Measurements from ENCODE around the gene GARNL3.
A peak's percentile ranks its signal among the peaks of the same experiment; 100 is the strongest.

The GARNL3 gene

DNA sequence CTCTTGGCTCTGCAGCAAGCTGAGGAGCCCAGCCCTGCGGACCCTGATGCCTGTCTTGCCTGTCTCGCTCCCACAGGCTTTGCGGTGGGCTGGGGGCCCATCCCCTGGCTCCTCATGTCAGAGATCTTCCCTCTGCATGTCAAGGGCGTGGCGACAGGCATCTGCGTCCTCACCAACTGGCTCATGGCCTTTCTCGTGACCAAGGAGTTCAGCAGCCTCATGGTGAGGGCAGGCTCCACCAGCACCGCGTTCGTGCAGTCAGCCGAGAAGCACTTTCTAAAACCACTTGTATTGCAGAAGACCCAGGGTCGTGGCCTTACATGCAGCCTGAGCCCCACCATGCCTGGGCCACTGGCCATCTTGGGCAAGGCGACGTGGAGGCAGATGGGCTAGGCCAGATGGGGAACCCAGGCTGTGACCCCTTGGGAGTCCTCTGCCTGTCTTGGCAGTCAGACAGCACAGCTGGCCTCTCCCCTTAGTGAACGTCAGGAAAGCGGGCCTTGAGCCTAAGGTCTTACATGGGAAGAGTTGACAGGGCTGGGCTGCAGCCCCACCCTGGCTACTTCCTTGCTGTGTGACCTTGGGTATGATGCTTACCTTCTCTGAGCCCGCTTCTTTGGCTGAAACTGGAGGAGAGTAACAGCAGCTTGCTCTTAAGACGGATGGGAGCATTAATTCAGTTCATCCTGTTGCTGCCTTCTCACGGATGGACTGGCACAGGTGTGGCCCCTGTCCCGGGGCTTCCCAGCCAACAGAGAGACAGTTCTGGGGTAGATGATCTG is 141.0 kb downstream of the GARNL3 start:
- DNase-seq (ENCODE audit: low read depth): no peak

DNA sequence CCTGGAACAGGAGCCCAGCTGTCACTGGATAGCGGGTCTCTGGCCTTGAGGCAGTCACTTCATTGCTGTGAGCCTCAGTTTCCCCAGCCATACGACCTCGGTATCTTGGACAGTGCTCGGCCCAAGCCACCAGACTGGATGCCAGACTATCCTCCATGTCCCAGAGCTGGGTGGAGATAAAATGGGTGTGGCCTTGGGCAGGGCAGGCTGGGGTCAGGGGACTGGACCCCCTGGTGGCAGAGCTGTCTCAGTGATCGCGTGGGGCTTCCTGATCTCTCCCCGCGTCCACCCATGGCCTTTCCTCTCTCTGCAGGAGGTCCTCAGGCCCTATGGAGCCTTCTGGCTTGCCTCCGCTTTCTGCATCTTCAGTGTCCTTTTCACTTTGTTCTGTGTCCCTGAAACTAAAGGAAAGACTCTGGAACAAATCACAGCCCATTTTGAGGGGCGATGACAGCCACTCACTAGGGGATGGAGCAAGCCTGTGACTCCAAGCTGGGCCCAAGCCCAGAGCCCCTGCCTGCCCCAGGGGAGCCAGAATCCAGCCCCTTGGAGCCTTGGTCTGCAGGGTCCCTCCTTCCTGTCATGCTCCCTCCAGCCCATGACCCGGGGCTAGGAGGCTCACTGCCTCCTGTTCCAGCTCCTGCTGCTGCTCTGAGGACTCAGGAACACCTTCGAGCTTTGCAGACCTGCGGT is 142.4 kb downstream of the GARNL3 start:
- no peak for DNase-seq (ENCODE audit: low read depth)

DNA sequence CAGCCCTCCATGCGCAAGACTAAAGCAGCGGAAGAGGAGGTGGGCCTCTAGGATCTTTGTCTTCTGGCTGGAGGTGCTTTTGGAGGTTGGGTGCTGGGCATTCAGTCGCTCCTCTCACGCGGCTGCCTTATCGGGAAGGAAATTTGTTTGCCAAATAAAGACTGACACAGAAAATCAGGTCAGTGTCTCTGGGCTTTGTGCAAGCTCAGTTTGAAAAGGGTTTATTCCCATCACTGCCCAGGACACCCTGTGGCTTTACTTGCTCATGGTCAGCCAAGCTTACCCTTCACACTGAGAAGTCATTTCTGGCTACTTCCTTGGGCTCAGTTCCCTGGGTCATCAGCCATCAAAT is 142.9 kb downstream of the GARNL3 start:
- DNase-seq (ENCODE audit: low read depth): no peak

DNA sequence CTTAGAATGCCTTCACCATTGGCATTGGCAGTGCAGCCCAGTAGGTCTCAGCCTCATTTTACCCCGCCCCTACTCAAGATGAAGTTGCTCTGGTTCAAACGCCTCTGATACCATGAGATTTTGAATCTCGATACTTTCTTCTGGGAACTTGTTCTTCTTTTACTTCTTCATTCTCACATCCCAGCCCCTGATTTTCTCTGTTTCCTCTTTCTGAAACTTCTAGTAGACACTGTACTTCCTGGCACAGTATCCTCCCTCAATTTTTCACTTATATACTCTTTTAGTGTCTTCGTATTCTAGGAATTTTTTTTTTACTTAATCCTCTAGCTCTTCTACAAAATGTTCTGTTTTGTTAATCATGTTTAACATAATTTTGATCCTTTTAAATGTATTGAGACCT is 146.5 kb downstream of the GARNL3 start:
- DNase-seq (ENCODE audit: low read depth): no peak

DNA sequence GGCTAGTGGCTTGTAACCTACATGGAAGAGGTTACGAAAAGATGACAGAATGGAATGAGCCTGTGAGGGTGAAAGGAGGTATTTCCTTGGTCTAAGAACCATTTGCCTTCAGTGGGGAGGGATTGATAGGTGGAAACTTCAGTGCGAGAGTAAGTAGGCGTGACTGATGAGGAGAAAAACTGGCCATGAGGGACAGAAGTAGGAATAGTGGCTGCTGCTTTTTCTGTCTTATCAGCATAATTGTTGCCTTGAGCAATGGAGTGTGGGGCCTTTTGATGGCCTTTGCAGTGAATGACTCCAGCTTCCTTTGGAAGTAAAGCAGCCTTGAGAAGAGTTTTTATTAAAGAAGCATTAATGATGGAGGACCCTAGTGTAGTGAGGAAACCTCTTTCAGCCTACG is 150.6 kb downstream of the GARNL3 start:
- DNase-seq (ENCODE audit: low read depth): no peak

DNA sequence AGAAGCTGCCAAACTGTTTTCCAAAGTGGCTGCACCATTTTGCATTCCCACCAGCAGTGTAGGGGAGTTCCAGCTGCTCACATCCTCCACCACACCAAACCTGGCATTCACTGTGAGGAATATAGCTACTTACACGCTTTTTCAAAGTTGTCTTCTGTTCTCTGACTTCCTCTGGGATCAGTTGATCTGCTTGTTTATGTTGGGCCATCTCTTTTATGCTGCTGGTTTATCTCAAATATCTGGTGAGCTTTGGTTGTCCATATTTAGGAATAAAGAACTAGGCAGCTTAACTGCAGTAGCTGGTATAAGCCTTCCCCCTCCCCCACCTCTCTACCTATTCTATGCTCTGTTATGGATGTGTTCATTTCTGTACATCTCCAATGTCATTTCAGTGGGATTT is 151.1 kb downstream of the GARNL3 start:
- DNase-seq (ENCODE audit: low read depth): no peak

DNA sequence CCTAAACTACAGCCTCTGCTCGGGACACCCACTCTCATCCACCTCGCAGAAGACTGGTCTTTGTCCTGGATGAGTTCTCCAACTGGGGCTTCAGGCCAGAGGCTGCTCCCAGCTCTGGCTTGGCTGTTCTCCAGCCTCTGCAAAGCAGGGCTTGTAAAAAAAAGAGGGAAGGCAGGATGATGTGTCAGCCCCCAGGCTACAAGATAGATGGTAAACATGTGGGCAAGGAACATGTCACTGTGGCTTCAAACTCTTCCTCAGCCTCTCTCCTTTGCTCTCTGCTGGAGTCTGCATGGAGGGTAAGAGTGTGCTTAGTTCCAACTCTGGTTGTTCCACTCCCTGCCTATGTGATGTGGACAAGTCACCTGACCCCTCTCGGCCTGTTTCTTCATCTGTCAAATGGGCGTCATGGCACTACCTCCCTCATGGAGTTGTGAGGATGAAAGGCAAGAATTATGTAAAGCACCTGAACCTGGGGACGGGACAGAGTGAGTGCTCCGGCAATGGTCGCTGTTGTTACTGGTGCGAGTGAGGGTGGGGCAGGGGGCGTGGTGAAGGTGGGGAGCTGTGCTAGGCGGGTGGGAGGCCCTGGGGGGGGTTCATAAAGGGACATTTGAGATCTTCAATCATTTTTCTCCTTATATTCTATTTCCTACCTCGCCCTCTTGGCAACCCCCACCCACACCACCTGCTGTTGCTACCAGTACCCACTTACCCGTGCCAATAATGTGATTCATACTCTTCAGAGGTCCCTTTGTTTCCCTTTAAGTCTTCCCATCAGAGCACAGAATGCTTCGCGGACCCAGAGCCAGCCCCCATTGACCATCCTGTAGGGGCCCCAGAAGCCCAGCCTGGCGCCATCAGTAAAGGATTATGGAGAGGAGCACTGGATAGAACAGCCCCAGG is 152.8 kb downstream of the GARNL3 start:
- DNase-seq (ENCODE audit: low read depth): no peak

DNA sequence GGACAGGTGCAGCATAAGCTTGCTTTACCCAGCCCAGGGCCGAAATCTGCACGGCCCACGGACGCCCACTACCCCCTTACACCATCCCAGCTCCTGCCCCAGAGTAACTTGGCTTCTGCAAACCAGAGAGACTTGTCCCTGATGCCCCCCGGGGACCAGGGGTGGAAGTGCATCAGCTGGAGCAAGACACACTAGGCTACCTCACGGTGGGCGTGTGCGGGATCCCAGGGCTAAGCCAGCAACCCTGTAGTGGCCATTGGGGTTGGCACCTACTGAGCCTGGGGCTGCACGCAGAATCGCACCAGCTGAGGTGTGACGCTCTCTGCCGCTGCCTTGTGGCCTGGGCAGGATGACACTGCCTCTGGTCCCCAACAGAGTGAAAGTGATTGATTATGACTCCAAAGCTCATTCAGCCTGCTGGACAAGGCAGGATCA is 153.5 kb downstream of the GARNL3 start:
- no peak for DNase-seq (ENCODE audit: low read depth)

DNA sequence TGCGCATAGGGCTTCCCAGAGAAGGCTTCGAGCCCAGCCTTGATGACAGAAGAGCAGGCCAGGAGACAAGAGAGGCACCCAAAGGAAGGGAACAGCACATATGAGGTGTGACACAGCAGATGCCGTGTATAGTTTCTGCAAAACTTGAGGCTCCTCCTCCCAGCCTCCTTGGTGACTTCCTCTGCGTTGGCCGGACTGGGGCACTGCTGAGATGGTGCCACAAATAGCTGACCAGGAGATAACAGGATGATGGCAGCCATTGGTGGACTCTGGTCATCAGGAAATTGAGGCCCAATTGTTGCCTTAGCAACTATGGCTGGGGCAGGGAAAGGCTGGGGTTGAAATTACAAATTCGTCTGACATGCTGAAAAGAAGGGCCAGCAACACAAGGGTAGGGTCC is 154.8 kb downstream of the GARNL3 start:
- no peak for DNase-seq (ENCODE audit: low read depth)

DNA sequence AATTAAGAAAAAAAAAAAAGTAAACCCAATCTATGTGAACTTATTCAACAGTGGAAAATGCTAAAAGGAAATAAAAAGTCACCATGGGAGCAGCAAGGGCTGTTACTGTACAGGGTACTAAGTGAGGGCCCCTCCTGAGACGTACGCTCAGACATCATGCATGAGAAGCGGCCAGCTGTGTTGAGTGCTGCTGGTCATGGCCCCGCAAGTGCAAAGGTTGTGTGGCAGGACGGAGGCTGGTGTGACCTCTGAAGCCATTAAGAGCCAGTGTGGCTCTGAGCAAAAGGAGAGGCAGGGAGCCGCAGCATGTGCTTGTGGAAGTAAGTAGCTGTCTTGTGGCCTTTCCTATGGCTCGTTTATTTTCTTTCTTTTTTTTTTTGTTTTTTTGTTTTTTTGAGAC is 156.5 kb downstream of the GARNL3 start:
- no peak for DNase-seq (ENCODE audit: low read depth)

DNA sequence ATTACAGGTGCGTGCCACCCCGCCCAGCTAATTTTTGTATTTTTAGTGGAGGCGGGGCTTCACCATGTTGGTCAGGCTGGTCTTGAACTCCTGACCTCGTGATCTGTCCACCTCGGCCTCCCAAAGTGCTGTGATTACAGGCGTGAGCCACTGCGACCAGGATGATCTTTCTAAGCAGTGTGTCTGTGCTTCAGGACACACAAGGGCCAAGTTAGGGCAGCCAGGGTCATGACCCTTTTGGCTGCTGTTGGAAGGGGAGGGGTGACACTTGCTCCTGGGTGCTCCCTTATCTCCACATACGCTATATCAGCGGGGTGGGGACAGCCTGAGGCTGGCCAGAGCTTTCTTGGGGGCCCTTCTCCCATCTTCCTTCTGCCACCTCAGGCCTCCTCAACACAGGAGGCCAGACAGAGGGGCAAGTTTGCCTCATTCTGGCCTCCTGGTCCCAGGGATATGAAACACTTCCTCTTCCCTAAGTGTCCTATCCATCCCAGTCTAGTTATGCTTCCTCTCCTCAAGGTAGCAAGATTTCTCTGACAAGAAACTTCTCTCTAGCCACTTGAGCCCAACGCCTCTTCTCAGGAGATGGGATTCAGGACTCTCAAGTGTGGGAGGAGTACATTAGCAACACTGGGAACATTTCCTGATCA is 157.7 kb downstream of the GARNL3 start:
- DNase-seq (ENCODE audit: low read depth): no peak

DNA sequence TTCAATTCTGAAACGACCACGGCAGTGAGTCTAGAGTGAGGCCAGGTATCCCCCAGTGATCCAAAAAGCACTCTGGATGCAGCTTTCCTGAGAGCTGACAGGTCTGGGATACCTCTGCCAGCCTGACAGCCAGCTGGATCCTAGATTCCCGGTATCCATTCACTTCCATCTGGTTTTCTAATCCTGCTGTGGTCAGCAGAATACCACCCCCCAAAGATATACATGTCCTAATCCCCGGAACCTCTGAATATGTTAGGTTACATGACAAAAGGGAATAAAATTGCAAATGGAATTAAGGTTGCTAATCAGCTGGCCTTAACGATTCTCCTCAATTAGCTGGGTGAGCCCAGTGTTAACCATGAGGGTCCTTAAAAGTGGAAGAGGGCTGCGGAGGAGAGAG is 158.2 kb downstream of the GARNL3 start:
- DNase-seq (ENCODE audit: low read depth): no peak

DNA sequence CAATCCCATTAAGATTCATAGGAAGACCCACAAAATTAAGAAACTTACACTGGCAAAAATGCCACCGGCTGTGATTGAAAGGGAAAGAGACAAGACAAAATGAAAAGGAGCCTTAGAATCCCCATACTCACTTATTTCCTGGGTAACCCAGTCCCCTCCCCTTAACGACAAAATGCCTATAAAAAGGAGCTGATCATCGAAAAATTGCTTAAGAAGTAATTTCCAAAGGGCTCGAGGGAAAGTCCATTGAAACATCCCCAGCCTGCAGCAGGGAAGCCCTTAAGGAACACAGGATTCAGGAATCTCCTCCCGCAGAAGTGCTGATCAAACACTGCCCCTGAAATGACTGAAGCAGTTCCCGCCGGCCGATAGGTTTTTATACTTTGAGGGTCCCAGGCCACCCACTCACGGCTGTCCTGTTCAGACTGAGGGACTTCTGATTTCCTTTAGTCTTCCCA is 158.9 kb downstream of the GARNL3 start:
- no peak for DNase-seq (ENCODE audit: low read depth)

DNA sequence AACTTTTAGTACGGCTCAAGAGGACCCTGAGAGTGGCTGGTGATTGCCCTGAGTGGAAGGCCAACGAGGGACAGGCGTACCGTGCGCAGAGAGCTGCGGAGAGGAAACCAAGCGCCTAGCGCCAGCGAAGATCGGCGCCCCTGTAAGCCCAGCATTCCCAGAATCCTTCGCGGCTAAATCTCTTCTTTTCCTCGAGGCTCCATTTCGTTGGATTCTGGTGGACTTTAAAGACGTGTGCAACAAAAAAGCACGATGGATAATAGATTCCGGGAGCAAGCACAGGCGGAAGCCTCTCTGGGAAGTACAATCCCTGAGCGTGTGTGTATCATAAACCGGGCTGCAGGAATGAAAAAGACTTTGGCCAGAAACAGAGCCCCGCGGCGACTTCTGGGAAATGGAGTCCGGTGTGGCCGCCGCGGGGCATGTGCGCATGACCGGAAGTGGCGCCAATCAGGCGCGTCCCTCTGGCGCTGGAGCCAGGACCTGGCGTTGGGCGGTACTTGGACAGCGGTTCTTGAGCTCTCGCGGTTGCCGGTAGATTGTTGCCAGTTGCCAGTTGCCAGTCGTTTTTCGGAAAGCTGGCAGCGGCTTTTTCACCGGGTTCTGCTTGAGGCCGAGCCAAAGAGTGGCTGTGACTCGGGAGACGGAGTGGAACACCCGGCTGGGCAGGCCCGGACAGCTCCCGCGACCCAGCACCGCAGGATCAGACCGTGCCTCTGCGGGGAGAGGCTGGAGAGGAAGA is 159.5 kb downstream of the GARNL3 start, which contains the start of gene ZNF79:
TSS of gene ZNF79 (plus strand) at position 449 of the 742 bp plus-strand sequence. CDS start 406 bp downstream, outside the sequence.
- DNase-seq (ENCODE audit: low read depth): peak; percentile 88

DNA sequence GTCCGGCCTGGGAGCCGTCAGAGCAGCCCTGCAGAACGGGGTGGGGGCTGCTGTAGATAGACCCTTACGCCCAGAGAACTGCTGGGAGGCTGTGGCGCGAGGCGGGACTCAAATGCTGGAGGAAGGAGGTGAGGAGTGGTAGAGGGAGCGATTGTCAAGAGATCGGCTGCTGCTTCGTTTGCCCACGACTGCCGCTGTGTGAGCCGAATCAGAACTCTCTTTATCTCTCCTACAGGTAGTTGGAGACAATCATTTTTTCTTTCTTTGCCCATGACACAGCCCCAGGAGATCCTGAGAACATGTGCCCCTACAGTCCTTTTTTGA is 160.1 kb downstream of the GARNL3 start:
- peak; percentile 8 for DNase-seq (ENCODE audit: low read depth)

DNA sequence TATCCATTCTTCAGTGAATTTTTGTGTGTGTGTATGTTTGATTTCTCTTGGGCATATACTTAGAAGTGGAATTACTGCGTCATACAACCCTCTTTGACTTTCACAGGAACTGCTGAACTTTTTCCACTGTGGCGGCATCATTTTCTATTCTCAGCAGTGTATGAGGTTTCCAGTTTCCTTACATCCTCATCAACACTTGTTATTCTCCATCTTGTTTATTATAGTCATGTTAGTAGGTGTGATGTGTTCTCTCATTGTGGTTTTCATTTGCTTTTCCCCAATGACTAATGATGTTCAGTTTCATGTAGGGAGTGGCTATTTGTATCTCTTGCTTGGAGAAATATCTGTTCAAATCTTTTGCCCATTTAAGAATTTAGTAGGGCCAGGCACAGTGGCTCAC is 162.2 kb downstream of the GARNL3 start:
- no peak for DNase-seq (ENCODE audit: low read depth)

DNA sequence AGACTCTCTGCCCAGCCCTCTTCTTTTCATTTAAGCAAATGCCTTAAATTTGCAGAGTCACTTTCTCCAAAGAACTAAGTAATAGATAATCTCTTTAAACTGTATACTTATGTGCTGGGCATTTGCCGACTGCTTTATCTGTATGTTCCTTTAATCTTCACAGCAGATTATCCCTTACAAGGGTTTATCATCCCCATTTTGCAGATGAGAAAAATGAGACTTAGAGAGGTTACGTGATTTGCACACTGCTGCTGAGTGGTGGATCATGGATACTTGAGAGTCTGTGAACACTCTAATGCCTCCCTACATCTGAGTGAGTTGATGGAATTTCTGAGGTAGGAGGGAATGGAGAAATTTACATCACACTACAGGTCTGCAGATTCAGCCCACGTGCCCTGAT is 163.8 kb downstream of the GARNL3 start:
- DNase-seq (ENCODE audit: low read depth): no peak

DNA sequence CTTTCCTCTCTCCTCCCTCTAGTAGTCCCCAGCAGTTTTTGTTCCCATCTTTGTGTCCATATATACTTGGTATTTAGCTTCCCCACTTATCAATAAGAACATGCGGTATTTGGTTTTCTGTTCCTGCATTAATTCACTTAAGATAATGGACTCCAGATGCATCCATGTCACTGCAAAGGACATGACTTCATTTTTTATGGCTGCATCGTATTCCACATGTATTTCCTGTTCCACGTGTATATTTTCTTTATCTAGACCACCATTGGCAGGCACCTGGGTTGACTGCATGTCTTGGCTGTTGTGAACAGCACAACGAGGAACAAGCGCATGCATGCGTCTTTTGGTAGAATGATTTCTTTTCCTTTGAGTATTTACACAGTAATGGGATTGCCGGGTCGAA is 165.8 kb downstream of the GARNL3 start:
- no peak for DNase-seq (ENCODE audit: low read depth)

DNA sequence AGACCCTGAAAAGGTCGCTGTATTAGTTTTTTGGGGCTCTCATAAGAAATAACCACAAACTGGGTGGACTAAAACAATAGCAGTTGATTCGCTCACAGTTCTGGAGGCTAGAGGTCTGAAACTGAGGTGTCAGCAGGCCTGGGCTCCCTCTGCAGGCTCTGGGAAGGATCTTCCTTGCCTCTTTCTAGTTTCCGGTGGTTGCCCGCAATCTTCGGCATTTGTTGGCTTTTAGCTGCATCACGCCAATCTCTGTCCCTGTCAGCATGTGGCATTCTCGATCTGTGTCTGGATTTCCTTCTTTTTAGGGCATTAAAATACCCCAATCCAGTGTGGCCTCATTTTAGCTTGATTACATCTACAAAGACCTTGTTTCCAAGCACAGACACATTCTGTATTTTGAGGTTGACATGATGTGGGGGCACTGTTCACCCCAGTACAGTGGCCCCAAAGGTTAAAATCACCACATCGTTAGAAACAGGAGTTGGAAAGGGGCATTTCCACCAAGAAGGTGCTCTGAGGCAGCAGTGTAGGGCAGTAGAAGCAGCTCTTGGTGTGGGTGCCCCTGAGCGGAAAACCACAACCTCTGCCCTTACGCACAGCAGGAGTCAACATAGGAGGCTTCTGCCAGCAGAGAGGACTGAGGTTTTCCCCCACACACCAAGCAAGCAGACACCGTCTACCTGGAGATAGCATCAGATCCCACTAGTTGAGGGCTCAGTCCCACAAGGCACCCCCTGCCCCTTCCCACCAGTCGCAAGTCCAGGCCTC is 173.1 kb downstream of the GARNL3 start:
- DNase-seq (ENCODE audit: low read depth): no peak

DNA sequence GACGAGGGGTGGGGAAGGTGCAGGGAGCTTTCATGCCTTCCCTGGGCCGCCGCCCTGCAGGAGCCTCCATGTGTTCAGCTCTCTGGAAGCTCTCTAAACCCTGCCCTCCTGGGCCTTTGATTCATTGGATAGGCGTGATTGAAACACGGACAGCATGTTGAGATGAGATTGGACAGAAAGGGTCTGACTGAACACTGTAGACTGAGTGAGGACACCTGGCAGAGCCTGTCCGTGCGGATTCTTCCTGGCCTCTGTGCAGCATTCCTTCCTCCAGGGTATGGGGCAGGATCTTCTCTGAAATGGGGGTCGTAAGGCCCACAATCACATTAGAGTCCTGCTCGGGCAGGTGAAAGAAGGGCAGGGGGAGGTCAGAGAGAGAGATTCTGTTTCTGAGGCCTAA is 173.8 kb downstream of the GARNL3 start:
- no peak for DNase-seq (ENCODE audit: low read depth)
